GM23248 (cell line): ENCODE measurements around the gene BAIAP2.

ENCODE experiments used
- EZH2 ChIP-seq: fragments of 200-600 bp; sonication (generic); IDR thresholded peaks from 2 replicates; pipeline ENCODE4 v1.6.1; 2018; ENCODE audit warnings: antibody characterized with exemption, mild to moderate bottlenecking; ENCODE audit not compliant: insufficient read depth, poor library complexity, severe bottlenecking
- EZH2phosphoT487 ChIP-seq: fragments of 200-600 bp; sonication (generic); IDR thresholded peaks from 2 replicates; pipeline ENCODE4 v1.6.1; 2018; ENCODE audit warnings: antibody characterized with exemption, moderate library complexity, mild to moderate bottlenecking, low read depth; ENCODE audit not compliant: insufficient read depth

GRCh38 chr17:81100668-81101067 lies 65.7 kb downstream of the BAIAP2 start:
- TF ChIP-seq EZH2phosphoT487 (no peak), EZH2 (no peak)
